NCI-H2029 treated with DMSO at 0.1 percent for 48 hours (cell line): ENCODE results near the gene EPB41L2.
"Not testable (repeated sequence)": the region's sequence is repeated elsewhere in the genome, so short reads cannot be mapped to it uniquely, and the experiment has no call there.

Experiments used
- DNase-seq: peaks from one replicate; lab custom pipeline; 2025; lab: John Stamatoyannopoulos, UW

Gene EPB41L2

GRCh38 chr6:130837067-130837466 is 226.0 kb downstream of the EPB41L2 start:
- DNase-seq: no peak

GRCh38 chr6:130836055-130836640 is 226.9 kb downstream of the EPB41L2 start:
- DNase-seq: no peak

GRCh38 chr6:130834482-130835251 is 228.4 kb downstream of the EPB41L2 start:
- DNase-seq: no peak

GRCh38 chr6:130833569-130833968 is 229.5 kb downstream of the EPB41L2 start:
- DNase-seq: no peak

GRCh38 chr6:130831607-130832006 is 231.4 kb downstream of the EPB41L2 start:
- no peak for DNase-seq

GRCh38 chr6:130829333-130829910 is 233.6 kb downstream of the EPB41L2 start:
- no peak for DNase-seq

GRCh38 chr6:130827247-130828149 is 235.5 kb downstream of the EPB41L2 start, which contains the start of gene SMLR1:
Gene SMLR1, plus strand, starts transcription at chr6:130827406. Its CDS starts 8 bp downstream, at chr6:130827414.
- no peak for DNase-seq

GRCh38 chr6:130826442-130827246 is 236.4 kb downstream of the EPB41L2 start:
- no peak for DNase-seq

- DNase-seq: no peak
Measured at GRCh38 chr6:130825772-130826441, 237.1 kb downstream of the EPB41L2 start.

- DNase-seq: no peak
Measured at GRCh38 chr6:130824978-130825694, 237.9 kb downstream of the EPB41L2 start.

- no peak for DNase-seq
Measured at GRCh38 chr6:130822736-130823135, 240.3 kb downstream of the EPB41L2 start.

- DNase-seq: no peak
Measured at GRCh38 chr6:130815200-130816071, 247.6 kb downstream of the EPB41L2 start.

- DNase-seq: no peak
Measured at GRCh38 chr6:130814506-130814905, 248.5 kb downstream of the EPB41L2 start.

- DNase-seq: no peak
Measured at GRCh38 chr6:130811932-130812331, 251.1 kb downstream of the EPB41L2 start.

- DNase-seq: no peak
Measured at GRCh38 chr6:130810307-130811030, 252.6 kb downstream of the EPB41L2 start.

- not testable (repeated sequence) for DNase-seq
Measured at GRCh38 chr6:130801368-130801767, 261.7 kb downstream of the EPB41L2 start.

GRCh38 chr6:130797061-130797460 is 266.0 kb downstream of the EPB41L2 start:
- no peak for DNase-seq

GRCh38 chr6:130796313-130796905 is 266.6 kb downstream of the EPB41L2 start:
- no peak for DNase-seq
